HepG2 (cell line): Measurements from ENCODE around the gene SMAD7. TPM values are rescaled to one million over a fixed set of nuclear protein-coding genes. Genes with fewer than 3 reads are reported as not detected.

Source experiments
- ARNT2 ChIP-seq: sonication (generic); formaldehyde crosslinking; IDR thresholded peaks from 2 replicates; pipeline ENCODE4 v1.8.0; 2022; ENCODE audit warnings: mild to moderate bottlenecking, low read depth, missing genetic modification reagents, moderate library complexity
- EED ChIP-seq: sonication (generic); formaldehyde crosslinking; IDR thresholded peaks from 2 replicates; pipeline ENCODE4 v1.5.0; 2020; ENCODE audit warnings: mild to moderate bottlenecking, missing genetic modification reagents
- FOXJ3 ChIP-seq: sonication (generic); formaldehyde crosslinking; IDR thresholded peaks from 2 replicates; pipeline ENCODE4 v1.4.0; 2020; ENCODE audit warnings: missing genetic modification reagents, mild to moderate bottlenecking, borderline replicate concordance
- GPN1 ChIP-seq: sonication (generic); formaldehyde crosslinking; IDR thresholded peaks from 2 replicates; pipeline ENCODE4 v1.5.1; 2020; ENCODE audit warnings: missing genetic modification reagents, borderline replicate concordance
- HMGA1 ChIP-seq: sonication (generic); formaldehyde crosslinking; conservative IDR thresholded peaks from 2 replicates; pipeline ENCODE4 v1.4.0; 2020; ENCODE audit warnings: missing genetic modification reagents
- MXI1 ChIP-seq: IDR thresholded peaks from 3 replicates; pipeline ENCODE4 v1.6.1; 2012; ENCODE audit warnings: low read depth, low read length, inconsistent platforms, borderline replicate concordance
- NCOA5 ChIP-seq: sonication (generic); formaldehyde crosslinking; IDR thresholded peaks from 2 replicates; pipeline ENCODE4 v1.4.0; 2020; ENCODE audit warnings: missing genetic modification reagents
- SOX6 ChIP-seq, 2 experiments: fragments of 450-650 bp in 1 of 2; sonication (generic) in 1 of 2; formaldehyde crosslinking in 1 of 2; IDR thresholded peaks; 2 replicates each; pipeline versions ENCODE4 v1.4.0 to v1.6.1; 2017 to 2020; ENCODE audit warnings: antibody characterized with exemption in 1 of 2, mild to moderate bottlenecking in 1 of 2, missing genetic modification reagents in 1 of 2
- TAF1 ChIP-seq: sonication (generic); formaldehyde crosslinking; IDR thresholded peaks from 2 replicates; pipeline ENCODE4 v1.4.0; 2020; ENCODE audit warnings: missing genetic modification reagents
- ZMYM2 ChIP-seq: sonication (generic); formaldehyde crosslinking; IDR thresholded peaks from 2 replicates; pipeline ENCODE4 v1.8.0; 2022; ENCODE audit warnings: mild to moderate bottlenecking, missing genetic modification reagents
- ZNF101 ChIP-seq: sonication (generic); formaldehyde crosslinking; IDR thresholded peaks from 2 replicates; pipeline ENCODE4 v1.4.0; 2020; ENCODE audit warnings: mild to moderate bottlenecking, low read depth, missing genetic modification reagents, borderline replicate concordance
- ZNF839 ChIP-seq: sonication (generic); formaldehyde crosslinking; IDR thresholded peaks from 2 replicates; pipeline ENCODE4 v1.4.0; 2020; ENCODE audit warnings: missing genetic modification reagents, mild to moderate bottlenecking, borderline replicate concordance
- ZSCAN31 ChIP-seq: sonication (generic); formaldehyde crosslinking; IDR thresholded peaks from 2 replicates; pipeline ENCODE4 v1.5.0; 2020; ENCODE audit warnings: low read depth, mild to moderate bottlenecking, missing genetic modification reagents
- polyA plus RNA-seq, 8 experiments: library from polyadenylated mRNA; depleted of rRNA in 3 of 8; stranded (reverse) in 7 of 8; unstranded in 1 of 8; fragments of >200 nt; fragmentation: Illumina TruSeq in 4 of 8; extraction: Trizol in 4 of 8; gene quantifications; 2 replicates each; pipeline versions ENCODE4 v1.2.1 to v1.2.3, GENCODE V29; 2011 to 2016; ENCODE audit warnings: low read depth in 4 of 8, missing spikeins in 1 of 8, mixed read lengths in 1 of 8; ENCODE audit not compliant: insufficient read depth in 1 of 8
- total RNA-seq, 5 experiments: library from RNA; depleted of rRNA; stranded (reverse); fragments of >200 nt; fragmentation: Illumina TruSeq; extraction: Trizol; gene quantifications; 2 replicates each; pipeline ENCODE4 v1.2.3, GENCODE V29; 2016; ENCODE audit warnings: low read depth in 1 of 5
- TF ChIP-seq, protein P1 (sequence below): IDR thresholded peaks from 2 replicates; pipeline ENCODE4 v1.6.1; 2016; ENCODE audit warnings: control low read depth
- TF ChIP-seq, protein P2 (sequence below), 2 experiments: sonication (generic) in 1 of 2; formaldehyde crosslinking in 1 of 2; IDR thresholded peaks; 2 replicates each; pipeline versions ENCODE4 v1.4.0 to v1.6.1; 2018 to 2020; ENCODE audit warnings: missing genetic modification reagents in 2 of 2, borderline replicate concordance in 1 of 2, low read depth in 1 of 2, mild to moderate bottlenecking in 1 of 2, missing biosample characterization in 1 of 2
- TF ChIP-seq, protein P3 (sequence below): sonication (generic); formaldehyde crosslinking; conservative IDR thresholded peaks from 2 replicates; pipeline ENCODE4 v1.4.0; 2020; ENCODE audit warnings: missing genetic modification reagents
- TF ChIP-seq, protein P4 (sequence below): fragments of 450-650 bp; IDR thresholded peaks from 2 replicates; pipeline ENCODE4 v1.6.1; 2016
- TF ChIP-seq, protein P5 (sequence below): sonication (generic); formaldehyde crosslinking; IDR thresholded peaks from 2 replicates; pipeline ENCODE4 v1.5.0; 2020; ENCODE audit warnings: mild to moderate bottlenecking, missing genetic modification reagents, borderline replicate concordance

SMAD7 gene
- total and polyA plus RNA-seq, 2 of the 13 experiments (the other 11 are each of a cell fraction or from before 2014, with no cell fraction given), result 17.4 to 24.7 TPM

DNA sequence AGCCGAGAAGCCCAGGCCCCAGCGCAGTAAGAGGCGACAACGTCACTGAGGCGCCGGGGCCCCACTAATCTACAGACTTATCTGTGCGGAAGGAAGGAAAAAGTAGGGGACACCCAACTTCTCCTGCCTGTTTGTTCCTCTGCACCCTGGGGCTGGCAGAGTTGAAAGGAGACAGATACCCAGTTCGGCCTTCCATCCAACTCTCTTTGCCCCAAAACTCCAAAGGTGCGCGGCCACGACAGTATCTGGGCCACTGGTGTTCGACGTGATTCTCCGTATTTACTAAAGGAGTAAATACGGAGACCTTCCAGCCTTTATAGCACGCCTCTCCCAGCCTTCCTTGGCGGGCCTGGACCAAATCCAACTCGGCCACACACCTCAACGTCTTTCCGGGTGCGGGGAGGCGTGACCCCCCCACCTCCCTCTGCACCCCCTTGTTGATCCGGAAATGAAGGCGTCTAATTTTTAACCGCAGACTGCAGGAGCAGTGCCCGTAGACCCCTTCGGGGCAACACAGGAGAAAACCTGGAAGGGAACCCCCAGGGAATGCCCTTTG lies 1.6 kb downstream of the SMAD7 start (continued):
- TF ChIP-seq SOX6 (IDR thresholded peaks at IDR 0.05) (no peak), SOX6 (CRISPR knock-in tag; IDR thresholded peaks at IDR 0.05) (no peak), ARNT2 (no peak), HMGA1 (CRISPR knock-in tag) (no peak), NCOA5 (no peak), ZNF839 (CRISPR knock-in tag) (no peak), ZNF101 (CRISPR knock-in tag) (no peak), FOXJ3 (CRISPR knock-in tag) (no peak), EED (no peak), MXI1 (no peak), GPN1 (CRISPR knock-in tag) (no peak), ZMYM2 (CRISPR knock-in tag) (no peak), ZSCAN31 (no peak), TAF1 (peak; percentile 6; the same call in 1 of the 2 replicates)
- TF ChIP-seq, protein P1, sequence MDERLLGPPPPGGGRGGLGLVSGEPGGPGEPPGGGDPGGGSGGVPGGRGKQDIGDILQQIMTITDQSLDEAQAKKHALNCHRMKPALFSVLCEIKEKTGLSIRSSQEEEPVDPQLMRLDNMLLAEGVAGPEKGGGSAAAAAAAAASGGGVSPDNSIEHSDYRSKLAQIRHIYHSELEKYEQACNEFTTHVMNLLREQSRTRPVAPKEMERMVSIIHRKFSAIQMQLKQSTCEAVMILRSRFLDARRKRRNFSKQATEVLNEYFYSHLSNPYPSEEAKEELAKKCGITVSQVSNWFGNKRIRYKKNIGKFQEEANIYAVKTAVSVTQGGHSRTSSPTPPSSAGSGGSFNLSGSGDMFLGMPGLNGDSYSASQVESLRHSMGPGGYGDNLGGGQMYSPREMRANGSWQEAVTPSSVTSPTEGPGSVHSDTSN (CRISPR knock-in tag), result no peak
- TF ChIP-seq, protein P2, sequence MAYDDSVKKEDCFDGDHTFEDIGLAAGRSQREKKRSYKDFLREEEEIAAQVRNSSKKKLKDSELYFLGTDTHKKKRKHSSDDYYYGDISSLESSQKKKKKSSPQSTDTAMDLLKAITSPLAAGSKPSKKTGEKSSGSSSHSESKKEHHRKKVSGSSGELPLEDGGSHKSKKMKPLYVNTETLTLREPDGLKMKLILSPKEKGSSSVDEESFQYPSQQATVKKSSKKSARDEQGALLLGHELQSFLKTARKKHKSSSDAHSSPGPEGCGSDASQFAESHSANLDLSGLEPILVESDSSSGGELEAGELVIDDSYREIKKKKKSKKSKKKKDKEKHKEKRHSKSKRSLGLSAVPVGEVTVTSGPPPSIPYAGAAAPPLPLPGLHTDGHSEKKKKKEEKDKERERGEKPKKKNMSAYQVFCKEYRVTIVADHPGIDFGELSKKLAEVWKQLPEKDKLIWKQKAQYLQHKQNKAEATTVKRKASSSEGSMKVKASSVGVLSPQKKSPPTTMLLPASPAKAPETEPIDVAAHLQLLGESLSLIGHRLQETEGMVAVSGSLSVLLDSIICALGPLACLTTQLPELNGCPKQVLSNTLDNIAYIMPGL (CRISPR knock-in tag; IDR thresholded peaks at IDR 0.05; ENCODE audit: borderline replicate concordance in 1 of 2, low read depth in 1 of 2), result 0 out of 4 replicates have a peak, but pooled peaks of 1 of the 2 experiments have one; percentile 10
- TF ChIP-seq, protein P3, sequence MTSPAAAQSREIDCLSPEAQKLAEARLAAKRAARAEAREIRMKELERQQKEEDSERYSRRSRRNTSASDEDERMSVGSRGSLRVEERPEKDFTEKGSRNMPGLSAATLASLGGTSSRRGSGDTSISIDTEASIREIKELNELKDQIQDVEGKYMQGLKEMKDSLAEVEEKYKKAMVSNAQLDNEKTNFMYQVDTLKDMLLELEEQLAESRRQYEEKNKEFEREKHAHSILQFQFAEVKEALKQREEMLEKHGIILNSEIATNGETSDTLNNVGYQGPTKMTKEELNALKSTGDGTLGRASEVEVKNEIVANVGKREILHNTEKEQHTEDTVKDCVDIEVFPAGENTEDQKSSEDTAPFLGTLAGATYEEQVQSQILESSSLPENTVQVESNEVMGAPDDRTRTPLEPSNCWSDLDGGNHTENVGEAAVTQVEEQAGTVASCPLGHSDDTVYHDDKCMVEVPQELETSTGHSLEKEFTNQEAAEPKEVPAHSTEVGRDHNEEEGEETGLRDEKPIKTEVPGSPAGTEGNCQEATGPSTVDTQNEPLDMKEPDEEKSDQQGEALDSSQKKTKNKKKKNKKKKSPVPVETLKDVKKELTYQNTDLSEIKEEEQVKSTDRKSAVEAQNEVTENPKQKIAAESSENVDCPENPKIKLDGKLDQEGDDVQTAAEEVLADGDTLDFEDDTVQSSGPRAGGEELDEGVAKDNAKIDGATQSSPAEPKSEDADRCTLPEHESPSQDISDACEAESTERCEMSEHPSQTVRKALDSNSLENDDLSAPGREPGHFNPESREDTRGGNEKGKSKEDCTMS (CRISPR knock-in tag), result no peak
- TF ChIP-seq, protein P4, sequence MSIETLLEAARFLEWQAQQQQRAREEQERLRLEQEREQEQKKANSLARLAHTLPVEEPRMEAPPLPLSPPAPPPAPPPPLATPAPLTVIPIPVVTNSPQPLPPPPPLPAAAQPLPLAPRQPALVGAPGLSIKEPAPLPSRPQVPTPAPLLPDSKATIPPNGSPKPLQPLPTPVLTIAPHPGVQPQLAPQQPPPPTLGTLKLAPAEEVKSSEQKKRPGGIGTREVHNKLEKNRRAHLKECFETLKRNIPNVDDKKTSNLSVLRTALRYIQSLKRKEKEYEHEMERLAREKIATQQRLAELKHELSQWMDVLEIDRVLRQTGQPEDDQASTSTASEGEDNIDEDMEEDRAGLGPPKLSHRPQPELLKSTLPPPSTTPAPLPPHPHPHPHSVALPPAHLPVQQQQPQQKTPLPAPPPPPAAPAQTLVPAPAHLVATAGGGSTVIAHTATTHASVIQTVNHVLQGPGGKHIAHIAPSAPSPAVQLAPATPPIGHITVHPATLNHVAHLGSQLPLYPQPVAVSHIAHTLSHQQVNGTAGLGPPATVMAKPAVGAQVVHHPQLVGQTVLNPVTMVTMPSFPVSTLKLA, result no peak
- TF ChIP-seq, protein P5, sequence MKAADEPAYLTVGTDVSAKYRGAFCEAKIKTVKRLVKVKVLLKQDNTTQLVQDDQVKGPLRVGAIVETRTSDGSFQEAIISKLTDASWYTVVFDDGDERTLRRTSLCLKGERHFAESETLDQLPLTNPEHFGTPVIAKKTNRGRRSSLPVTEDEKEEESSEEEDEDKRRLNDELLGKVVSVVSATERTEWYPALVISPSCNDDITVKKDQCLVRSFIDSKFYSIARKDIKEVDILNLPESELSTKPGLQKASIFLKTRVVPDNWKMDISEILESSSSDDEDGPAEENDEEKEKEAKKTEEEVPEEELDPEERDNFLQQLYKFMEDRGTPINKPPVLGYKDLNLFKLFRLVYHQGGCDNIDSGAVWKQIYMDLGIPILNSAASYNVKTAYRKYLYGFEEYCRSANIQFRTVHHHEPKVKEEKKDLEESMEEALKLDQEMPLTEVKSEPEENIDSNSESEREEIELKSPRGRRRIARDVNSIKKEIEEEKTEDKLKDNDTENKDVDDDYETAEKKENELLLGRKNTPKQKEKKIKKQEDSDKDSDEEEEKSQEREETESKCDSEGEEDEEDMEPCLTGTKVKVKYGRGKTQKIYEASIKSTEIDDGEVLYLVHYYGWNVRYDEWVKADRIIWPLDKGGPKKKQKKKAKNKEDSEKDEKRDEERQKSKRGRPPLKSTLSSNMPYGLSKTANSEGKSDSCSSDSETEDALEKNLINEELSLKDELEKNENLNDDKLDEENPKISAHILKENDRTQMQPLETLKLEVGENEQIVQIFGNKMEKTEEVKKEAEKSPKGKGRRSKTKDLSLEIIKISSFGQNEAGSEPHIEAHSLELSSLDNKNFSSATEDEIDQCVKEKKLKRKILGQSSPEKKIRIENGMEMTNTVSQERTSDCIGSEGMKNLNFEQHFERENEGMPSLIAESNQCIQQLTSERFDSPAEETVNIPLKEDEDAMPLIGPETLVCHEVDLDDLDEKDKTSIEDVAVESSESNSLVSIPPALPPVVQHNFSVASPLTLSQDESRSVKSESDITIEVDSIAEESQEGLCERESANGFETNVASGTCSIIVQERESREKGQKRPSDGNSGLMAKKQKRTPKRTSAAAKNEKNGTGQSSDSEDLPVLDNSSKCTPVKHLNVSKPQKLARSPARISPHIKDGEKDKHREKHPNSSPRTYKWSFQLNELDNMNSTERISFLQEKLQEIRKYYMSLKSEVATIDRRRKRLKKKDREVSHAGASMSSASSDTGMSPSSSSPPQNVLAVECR (CRISPR knock-in tag), result no peak
